GM21717 (cell line): ENCODE measurements around the gene FLT4.

ENCODE experiments used
- ATAC-seq: cut with Tn5 transposase; IDR thresholded peaks from one replicate; pipeline ENCODE4 v1.9.1; 2021; ENCODE audit warnings: mild to moderate bottlenecking, moderate library complexity; ENCODE audit not compliant: unreplicated experiment

FLT4 gene

GRCh38 chr5:180628211-180628610, 21.2 kb downstream of the FLT4 start:
- ATAC-seq, result no peak

- ATAC-seq, result no peak
These were observed 21.8 kb downstream of the FLT4 start for GRCh38 chr5:180627386-180628120.

- no peak for ATAC-seq
These were observed 22.6 kb downstream of the FLT4 start for GRCh38 chr5:180626661-180627385.

GRCh38 chr5:180625791-180626660, 23.4 kb downstream of the FLT4 start:
- ATAC-seq, result no peak

GRCh38 chr5:180625125-180625790, 24.1 kb downstream of the FLT4 start:
- no peak for ATAC-seq

- no peak for ATAC-seq
These were observed 24.8 kb downstream of the FLT4 start for GRCh38 chr5:180624587-180624986.

GRCh38 chr5:180623844-180624243, 25.6 kb downstream of the FLT4 start:
- ATAC-seq, result no peak

- ATAC-seq, result no peak
These were observed 26.0 kb downstream of the FLT4 start for GRCh38 chr5:180623411-180623834.

GRCh38 chr5:180622910-180623309, 26.5 kb downstream of the FLT4 start:
- ATAC-seq, result no peak

GRCh38 chr5:180621311-180621710, 28.1 kb downstream of the FLT4 start:
- no peak for ATAC-seq

- no peak for ATAC-seq
These were observed 29.4 kb downstream of the FLT4 start for GRCh38 chr5:180620014-180620413.

- no peak for ATAC-seq
These were observed 29.9 kb downstream of the FLT4 start for GRCh38 chr5:180619563-180619915.

- no peak for ATAC-seq
These were observed 30.4 kb downstream of the FLT4 start for GRCh38 chr5:180618829-180619562.

GRCh38 chr5:180618487-180618828, 30.9 kb downstream of the FLT4 start:
- ATAC-seq, result no peak

- no peak for ATAC-seq
These were observed 35.6 kb downstream of the FLT4 start for GRCh38 chr5:180613814-180614188.

GRCh38 chr5:180613188-180613813, 36.1 kb downstream of the FLT4 start:
- ATAC-seq, result no peak

GRCh38 chr5:180612683-180613082, 36.7 kb downstream of the FLT4 start:
- no peak for ATAC-seq

- ATAC-seq, result no peak
These were observed 38.1 kb downstream of the FLT4 start for GRCh38 chr5:180611140-180611850.

GRCh38 chr5:180609817-180610550, 39.4 kb downstream of the FLT4 start:
- no peak for ATAC-seq
